Measurements from ENCODE around the gene ZBTB45. TPM values are rescaled to one million over a fixed set of nuclear protein-coding genes. Genes with fewer than 3 reads are reported as not detected.

Gene ZBTB45
- total RNA-seq, 2 experiments from 2014 or later, result 5.7 to 6.3 TPM

DNA sequence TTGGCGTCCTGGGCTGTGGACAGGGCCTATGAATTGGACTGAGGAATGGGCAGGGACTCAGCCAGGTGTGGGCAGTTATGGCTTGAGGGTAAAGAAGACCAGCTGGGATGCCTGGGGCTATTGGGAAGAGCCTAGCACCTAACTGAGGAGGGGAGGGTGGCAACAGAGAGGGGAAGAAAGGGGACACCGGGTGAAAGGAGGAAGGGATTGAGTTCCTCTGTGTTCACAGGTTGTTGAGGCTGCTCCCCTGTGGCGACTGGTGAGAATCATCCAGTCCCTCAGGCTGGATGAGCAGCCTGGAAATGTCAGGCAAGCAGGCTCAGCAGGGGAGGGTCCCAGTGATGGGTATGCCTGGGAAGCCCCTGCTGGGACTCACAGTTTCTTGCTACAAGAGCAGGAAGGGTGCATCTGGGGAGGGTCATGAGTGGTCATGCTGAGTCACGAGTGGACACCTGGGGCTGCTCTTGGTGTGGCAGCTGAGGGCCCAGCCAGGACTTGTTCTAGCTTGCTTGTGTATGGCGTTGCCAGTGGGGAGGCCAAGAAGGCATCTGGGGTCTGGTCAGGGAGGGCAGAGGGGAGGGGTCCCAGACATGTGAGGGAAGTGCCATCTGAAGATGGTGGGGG, 51.3 kb downstream of the ZBTB45 start:
- Mint-ChIP-seq H3K36me3 (ENCODE audit: low read depth) (peaks cover 35% of the 10 kb centered on the region), H3K9me3 (no peaks in the 10 kb centered on the region), H3K27ac (peak overlapping the region; percentile 39), H3K4me1 (ENCODE audit: low read depth) (peaks cover 22% of the 10 kb centered on the region), H3K4me3 (peak overlapping the region; percentile 93), H3K27me3 (no peaks in the 10 kb centered on the region)
- Histone ChIP-seq H3K36me3 (ENCODE audit: insufficient read depth, low read length) (peaks cover 26% of the 10 kb centered on the region), H3K4me1 (ENCODE audit: insufficient read depth, low read length) (peaks cover 20% of the 10 kb centered on the region), H3K27ac (ENCODE audit: low read depth in 1 of 2, low read length in 2 of 2) (no peak overlapping the region), H3K9me3 (ENCODE audit: control insufficient read depth in 1 of 2, insufficient read depth in 1 of 2, low read length in 2 of 2) (no peaks in the 10 kb centered on the region), H3K4me3 (ENCODE audit: low read length) (no peak overlapping the region), H3K27me3 (ENCODE audit: control insufficient read depth in 1 of 2, insufficient read depth in 2 of 2, low read length in 2 of 2) (no peaks in the 10 kb centered on the region)
- ATAC-seq (ENCODE audit: poor library complexity), result no peak
- TF ChIP-seq, protein P1, sequence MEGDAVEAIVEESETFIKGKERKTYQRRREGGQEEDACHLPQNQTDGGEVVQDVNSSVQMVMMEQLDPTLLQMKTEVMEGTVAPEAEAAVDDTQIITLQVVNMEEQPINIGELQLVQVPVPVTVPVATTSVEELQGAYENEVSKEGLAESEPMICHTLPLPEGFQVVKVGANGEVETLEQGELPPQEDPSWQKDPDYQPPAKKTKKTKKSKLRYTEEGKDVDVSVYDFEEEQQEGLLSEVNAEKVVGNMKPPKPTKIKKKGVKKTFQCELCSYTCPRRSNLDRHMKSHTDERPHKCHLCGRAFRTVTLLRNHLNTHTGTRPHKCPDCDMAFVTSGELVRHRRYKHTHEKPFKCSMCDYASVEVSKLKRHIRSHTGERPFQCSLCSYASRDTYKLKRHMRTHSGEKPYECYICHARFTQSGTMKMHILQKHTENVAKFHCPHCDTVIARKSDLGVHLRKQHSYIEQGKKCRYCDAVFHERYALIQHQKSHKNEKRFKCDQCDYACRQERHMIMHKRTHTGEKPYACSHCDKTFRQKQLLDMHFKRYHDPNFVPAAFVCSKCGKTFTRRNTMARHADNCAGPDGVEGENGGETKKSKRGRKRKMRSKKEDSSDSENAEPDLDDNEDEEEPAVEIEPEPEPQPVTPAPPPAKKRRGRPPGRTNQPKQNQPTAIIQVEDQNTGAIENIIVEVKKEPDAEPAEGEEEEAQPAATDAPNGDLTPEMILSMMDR (IDR thresholded peaks at IDR 0.05), result no peak
- ChIA-PET CTCF (interaction anchor here (1.5 kb wide), 1 partner anchor 52 kb away, joined by 3 read pairs; the partner anchor contains the start of gene ZBTB45), POLR2A (interaction anchor here (1.3 kb wide), 1 partner anchor 17 kb away, joined by 3 read pairs; the partner anchor contains the start of gene ZNF324B)
- no peak for DNase-seq
- intact Hi-C loops (cut with DNase I, micrococcal nuclease), result loop anchor here in 1 of 2 experiments (5.0 kb wide), 1 partner anchor 81 kb away; the partner anchor contains the start of gene RPS5

DNA sequence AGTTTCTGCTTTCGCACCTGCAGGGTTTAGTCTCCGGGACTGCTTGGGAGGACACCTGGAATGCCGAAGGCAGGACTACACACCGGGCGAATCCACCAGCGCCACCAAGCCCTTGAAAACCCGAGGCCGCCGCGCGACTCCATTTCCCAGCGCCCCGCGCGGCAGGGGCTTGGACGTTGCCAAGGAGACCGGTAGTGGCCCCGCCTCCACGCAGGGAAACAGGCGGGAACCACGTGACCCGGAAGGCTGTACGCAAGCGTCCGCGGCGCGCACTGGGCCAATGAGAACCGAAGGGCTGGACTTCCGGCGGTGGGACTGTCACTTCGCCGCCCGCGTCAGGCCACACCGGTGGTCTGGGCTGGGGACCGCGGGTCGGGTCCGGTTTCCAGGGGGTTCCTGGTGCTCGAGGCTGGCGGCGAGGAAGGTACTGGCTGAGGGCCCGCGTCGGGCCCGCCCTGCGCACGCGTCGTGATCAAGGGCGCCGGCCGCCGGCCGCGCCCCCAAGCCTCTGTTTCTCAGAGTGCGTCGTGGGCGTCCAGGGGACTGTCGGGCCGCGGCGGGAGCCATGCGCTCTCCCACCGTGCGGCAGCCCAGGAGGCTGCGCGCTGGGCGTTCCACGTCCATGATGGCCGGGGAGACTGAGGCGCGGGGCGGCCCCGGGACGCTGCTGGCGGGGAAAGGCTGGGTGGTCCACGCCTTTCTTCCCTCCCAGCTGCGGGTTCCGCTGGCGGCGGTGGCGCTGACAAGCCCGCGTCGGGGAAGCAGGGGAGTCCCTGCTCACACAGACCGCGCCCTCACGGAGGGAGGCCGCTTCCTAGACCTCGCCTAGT, 52.6 kb downstream of the ZBTB45 start, which contains the start of gene ZNF324:
Gene ZNF324, plus strand, starts transcription at position 321 of the 830 bp plus-strand sequence. CDS start 2,106 bp downstream, outside the sequence.
- no peaks in the 10 kb centered on the region for H3K27me3 Mint-ChIP-seq

More for the DNA sequence above, 52.6 kb downstream of the ZBTB45 start, which contains the start of gene ZNF324:
- ATAC-seq (ENCODE audit: poor library complexity) (peak; percentile 93), DNase-seq (peak; percentile 94 to 98 (median 97))
- ChIA-PET POLR2A (interaction anchor here (0.6 to 1.3 kb wide), 5 partner anchors 9 to 27 kb away, joined by 3 to 5 read pairs (median 3); partner anchors contain the start of genes ZNF132, ZNF324B and ZNF446), CTCF (interaction anchor here (0.7 to 1.6 kb wide), 2 partner anchors 47 to 114 kb away, joined by 3 to 6 read pairs; no protein-coding TSS in a partner anchor)
- Histone ChIP-seq H3K36me3 (ENCODE audit: insufficient read depth, low read length) (peaks cover 14% of the 10 kb centered on the region), H3K27ac (ENCODE audit: low read depth in 1 of 2, low read length in 2 of 2) (peak within 1 kb of the TSS; percentile 62 to 81), H3K4me3 (ENCODE audit: low read length) (peak within 1 kb of the TSS; percentile 68), H3K4me1 (ENCODE audit: insufficient read depth, low read length) (peaks cover 20% of the 10 kb centered on the region), H3K27me3 (ENCODE audit: control insufficient read depth in 1 of 2, insufficient read depth in 2 of 2, low read length in 2 of 2) (no peaks in the 10 kb centered on the region), H3K9me3 (ENCODE audit: control insufficient read depth in 1 of 2, insufficient read depth in 1 of 2, low read length in 2 of 2) (no peaks in the 10 kb centered on the region)
- H3K27ac Mint-ChIP-seq, result peak within 1 kb of the TSS; percentile 83
- no peaks in the 10 kb centered on the region for H3K9me3 Mint-ChIP-seq
- H3K36me3 Mint-ChIP-seq (ENCODE audit: low read depth), result peaks cover 23% of the 10 kb centered on the region
- H3K4me3 Mint-ChIP-seq, result peak within 1 kb of the TSS; percentile 93
- TF ChIP-seq, protein P1 (IDR thresholded peaks at IDR 0.05), result no peak
- intact Hi-C loops (cut with DNase I, micrococcal nuclease), result loop anchor here (1.0 to 5.0 kb wide), 5 partner anchors 8 to 80 kb away; partner anchors contain the start of genes RPS5 (in 1 of the 2), ZNF132 (in 1 of the 2) and ZNF324B (in 1 of the 2)
- peaks cover 22% of the 10 kb centered on the region for H3K4me1 Mint-ChIP-seq (ENCODE audit: low read depth)
